ENCODE results near the gene ZNF276. TPM values are rescaled to one million over a fixed set of nuclear protein-coding genes. Genes with fewer than 3 reads are reported as not detected.
"Not testable (repeated sequence)": the region's sequence is repeated elsewhere in the genome, so short reads cannot be mapped to it uniquely, and the experiment has no call there.

The ZNF276 gene, protein sequence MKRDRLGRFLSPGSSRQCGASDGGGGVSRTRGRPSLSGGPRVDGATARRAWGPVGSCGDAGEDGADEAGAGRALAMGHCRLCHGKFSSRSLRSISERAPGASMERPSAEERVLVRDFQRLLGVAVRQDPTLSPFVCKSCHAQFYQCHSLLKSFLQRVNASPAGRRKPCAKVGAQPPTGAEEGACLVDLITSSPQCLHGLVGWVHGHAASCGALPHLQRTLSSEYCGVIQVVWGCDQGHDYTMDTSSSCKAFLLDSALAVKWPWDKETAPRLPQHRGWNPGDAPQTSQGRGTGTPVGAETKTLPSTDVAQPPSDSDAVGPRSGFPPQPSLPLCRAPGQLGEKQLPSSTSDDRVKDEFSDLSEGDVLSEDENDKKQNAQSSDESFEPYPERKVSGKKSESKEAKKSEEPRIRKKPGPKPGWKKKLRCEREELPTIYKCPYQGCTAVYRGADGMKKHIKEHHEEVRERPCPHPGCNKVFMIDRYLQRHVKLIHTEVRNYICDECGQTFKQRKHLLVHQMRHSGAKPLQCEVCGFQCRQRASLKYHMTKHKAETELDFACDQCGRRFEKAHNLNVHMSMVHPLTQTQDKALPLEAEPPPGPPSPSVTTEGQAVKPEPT
- total RNA-seq: 100 to 1,000 TPM; 103 to 104 TPM
- 173 to 370 reads per million in 2 donors for total RNA-seq

DNA sequence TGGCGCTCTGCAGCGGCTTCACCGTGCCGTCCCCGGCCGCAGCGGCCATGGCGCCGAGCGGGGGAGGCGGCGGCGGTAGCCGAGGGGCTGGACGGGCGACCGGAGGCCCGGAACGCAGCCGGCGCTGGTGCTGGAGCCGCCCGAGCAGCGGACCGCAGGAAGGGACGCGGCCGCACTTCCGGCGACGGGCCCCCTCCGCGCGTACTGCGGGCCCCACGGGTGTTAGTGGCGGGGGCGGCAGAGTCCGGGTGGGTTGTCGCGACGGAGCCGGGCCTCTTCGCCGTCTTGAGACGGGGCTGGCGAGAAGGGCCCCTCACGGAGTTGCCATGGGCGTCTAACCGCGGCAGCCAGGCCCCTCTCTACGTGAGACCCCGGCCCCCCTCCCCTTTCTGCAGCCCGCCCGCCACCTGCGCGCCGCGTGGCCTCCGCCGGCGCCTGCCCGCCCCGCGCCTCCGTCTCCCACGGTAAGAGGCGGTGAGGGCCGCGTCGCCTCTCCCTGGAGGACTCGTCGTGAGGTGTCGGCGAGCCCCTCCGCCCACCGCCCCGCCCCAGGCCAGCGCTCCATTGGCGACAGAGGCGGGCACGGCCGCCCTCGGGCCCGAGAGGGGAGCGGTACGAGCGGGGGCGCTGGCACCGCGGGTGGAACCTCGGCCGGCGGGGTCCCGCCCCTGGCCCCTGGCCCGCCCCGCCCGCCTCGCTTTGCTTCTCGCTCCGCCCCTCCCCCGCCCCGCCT is at the start of gene ZNF276, which contains the start of gene VPS9D1:
ZNF276 (plus strand) TSS at position 725 of the 733 bp plus-strand sequence. CDS start 104 bp downstream, outside the sequence.
VPS9D1 (minus strand) TSS at position 86 of the 733 bp plus-strand sequence; CDS start at position 49, 37 bp downstream.
- Mint-ChIP-seq H3K27me3 (no peaks in the 10 kb centered on the region), H3K36me3 (ENCODE audit: low read depth) (peaks cover 7% of the 10 kb centered on the region), H3K4me3 (peak within 1 kb of the TSS; percentile 98), H3K4me1 (peaks cover 22% of the 10 kb centered on the region), H3K27ac (peak within 1 kb of the TSS; percentile 97)
- ATAC-seq (peak; percentile 49), DNase-seq (peak; percentile 66 to 82 (median 77))
- no peaks in the 10 kb centered on the region for H3K9me3 ChIP-seq (ENCODE audit: control insufficient read depth, low read length, poor library complexity, severe bottlenecking)

DNA sequence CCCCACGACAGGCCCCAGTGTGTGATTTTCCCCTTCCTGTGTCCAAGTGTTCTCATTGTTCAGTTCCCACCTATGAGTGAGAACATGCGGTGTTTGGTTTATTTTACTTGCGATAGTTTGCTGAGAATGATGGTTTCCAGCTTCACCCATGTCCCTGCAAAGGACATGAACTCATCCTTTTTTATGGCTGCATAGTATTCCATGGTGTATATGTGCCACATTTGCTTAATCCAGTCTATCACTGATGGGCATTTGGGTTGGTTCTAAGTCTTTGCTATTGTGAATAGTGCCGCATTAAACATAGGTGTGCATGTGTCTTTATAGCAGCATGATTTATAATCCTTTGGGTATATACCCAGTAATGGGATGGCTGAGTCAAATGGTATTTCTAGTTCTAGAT is 49.8 kb upstream of the ZNF276 start:
- H3K27me3 Mint-ChIP-seq; H3K4me3 Mint-ChIP-seq; H3K4me1 Mint-ChIP-seq; H3K27ac Mint-ChIP-seq; ATAC-seq; H3K36me3 Mint-ChIP-seq (ENCODE audit: low read depth); DNase-seq; H3K9me3 ChIP-seq (ENCODE audit: control insufficient read depth, low read length, poor library complexity, severe bottlenecking): not testable (repeated sequence)

DNA sequence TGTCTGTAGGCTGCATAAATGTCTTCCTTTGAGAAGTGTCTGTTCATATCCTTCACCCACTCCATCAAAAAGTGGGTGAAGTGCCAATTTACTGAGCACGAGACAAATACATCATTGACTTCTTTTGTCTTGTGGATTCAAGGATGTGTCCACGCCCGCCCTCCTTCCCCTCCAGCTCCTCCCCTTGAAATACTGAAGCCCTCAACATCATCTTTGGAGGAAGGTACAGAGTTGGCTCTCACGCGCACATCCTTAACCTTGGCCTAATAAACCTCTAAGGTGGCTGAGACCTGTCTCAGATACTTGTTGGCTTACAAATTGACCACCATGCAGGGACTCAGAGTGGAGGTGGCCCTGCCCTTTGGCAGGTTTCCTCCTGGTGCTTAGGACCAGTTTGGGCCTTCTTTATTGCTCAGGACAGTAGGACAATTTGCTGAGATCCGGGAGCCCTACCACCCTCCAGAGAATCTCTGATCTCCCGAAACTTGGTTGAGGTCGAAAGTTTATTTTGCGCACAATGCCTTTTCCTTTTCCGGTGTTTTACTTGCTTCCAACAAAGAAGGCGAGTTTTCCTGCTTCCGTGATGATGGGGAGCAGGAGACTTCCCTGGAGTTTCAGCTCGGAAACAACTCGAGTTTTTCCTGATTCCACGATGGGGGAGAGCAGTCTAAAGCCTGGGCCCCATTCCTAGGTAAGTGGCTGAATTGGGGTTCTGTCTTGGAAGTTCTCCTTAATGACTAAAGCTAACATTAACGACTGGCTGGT is 49.0 kb upstream of the ZNF276 start:
- DNase-seq (no peak), ATAC-seq (no peak)
- no peaks in the 10 kb centered on the region for H3K4me1 Mint-ChIP-seq
- no peak overlapping the region for H3K27ac Mint-ChIP-seq
- H3K9me3 ChIP-seq (ENCODE audit: control insufficient read depth, low read length, poor library complexity, severe bottlenecking): no peaks in the 10 kb centered on the region
- H3K36me3 Mint-ChIP-seq (ENCODE audit: low read depth): no peaks in the 10 kb centered on the region
- no peaks in the 10 kb centered on the region for H3K27me3 Mint-ChIP-seq
- H3K4me3 Mint-ChIP-seq: no peak overlapping the region

DNA sequence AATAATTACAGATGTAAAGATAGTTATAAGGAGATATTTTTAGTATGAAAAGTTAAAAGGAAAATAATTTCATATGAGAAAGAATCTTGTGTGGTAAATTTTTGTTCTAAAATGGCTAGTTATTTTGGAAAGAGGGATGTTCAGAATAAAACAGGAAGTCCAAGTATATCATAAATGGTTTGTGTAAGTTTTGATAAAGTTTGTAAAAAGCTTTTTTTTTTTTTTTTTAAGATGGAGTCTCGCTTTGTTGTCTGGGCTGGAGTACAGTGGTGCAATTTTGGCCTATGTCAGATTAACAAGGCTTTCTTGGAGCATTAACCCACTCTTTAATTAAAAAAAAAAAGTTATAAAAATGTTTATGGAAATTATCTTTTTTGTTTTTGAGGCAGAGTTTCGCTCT is 43.1 kb upstream of the ZNF276 start:
- H3K4me1 Mint-ChIP-seq: no peaks in the 10 kb centered on the region
- H3K36me3 Mint-ChIP-seq (ENCODE audit: low read depth): no peaks in the 10 kb centered on the region
- H3K9me3 ChIP-seq (ENCODE audit: control insufficient read depth, low read length, poor library complexity, severe bottlenecking): no peaks in the 10 kb centered on the region
- DNase-seq: no peak
- ATAC-seq: no peak
- H3K27me3 Mint-ChIP-seq: no peaks in the 10 kb centered on the region
- no peak overlapping the region for H3K27ac Mint-ChIP-seq
- no peak overlapping the region for H3K4me3 Mint-ChIP-seq

DNA sequence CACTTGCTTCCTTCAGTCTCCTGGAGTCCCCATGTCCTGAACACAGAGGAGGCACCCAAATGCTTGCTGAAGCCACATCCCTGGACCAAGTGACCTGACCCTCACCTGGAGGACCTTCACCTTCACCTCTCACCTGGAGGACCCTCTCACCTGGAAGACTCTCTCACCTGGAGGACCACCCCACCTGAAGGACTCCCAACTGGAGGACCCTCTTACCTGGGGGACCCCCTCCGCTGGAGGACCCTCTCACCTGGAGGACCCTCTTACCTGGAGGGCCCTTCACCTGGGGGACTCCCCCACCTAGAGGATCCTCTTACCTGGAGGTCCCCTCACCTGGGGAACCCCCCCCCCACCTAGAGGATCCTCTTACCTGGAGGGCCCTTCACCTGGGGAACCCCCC is 35.4 kb upstream of the ZNF276 start:
- no peak for DNase-seq
- peaks cover 9% of the 10 kb centered on the region for H3K4me1 Mint-ChIP-seq
- H3K27me3 Mint-ChIP-seq: no peaks in the 10 kb centered on the region
- peak overlapping the region; percentile 96 for H3K4me3 Mint-ChIP-seq
- no peak for ATAC-seq
- peak overlapping the region; percentile 78 for H3K27ac Mint-ChIP-seq
- no peaks in the 10 kb centered on the region for H3K36me3 Mint-ChIP-seq (ENCODE audit: low read depth)
- H3K9me3 ChIP-seq (ENCODE audit: control insufficient read depth, low read length, poor library complexity, severe bottlenecking): no peaks in the 10 kb centered on the region

DNA sequence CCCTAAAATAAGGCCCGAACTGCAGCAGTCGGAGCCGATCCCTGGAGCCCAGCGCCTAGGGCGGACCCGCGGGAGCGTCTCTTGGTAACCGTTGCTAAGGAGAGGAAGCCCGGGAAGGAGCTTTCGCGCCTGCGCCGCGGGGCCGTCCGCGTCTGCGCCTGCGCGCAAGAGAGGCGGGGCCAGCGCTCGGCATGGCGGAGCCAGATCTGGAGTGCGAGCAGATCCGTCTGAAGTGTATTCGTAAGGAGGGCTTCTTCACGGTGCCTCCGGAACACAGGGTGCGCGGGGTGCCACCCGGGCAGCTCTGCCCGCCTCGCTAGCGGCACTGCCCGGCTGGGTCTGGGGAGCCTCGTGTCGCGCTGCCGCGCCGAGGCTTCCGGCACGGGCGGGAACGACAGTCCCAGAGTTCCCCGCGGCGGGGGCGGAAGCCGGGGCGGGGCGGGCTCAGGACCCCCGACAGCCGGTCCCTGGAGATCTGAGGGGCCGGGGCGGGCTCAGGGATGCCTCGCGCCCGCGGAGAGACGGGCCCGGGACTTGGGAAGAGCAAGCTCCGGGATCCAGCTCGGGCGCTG is 34.7 kb upstream of the ZNF276 start, which contains the start of gene CDK10:
CDK10 (plus strand) TSS at position 170 of the 572 bp plus-strand sequence; CDS start at position 192, 22 bp downstream.
- no peaks in the 10 kb centered on the region for H3K27me3 Mint-ChIP-seq
- peak; percentile 90 for ATAC-seq
- peak within 1 kb of the TSS; percentile 78 for H3K27ac Mint-ChIP-seq
- H3K9me3 ChIP-seq (ENCODE audit: control insufficient read depth, low read length, poor library complexity, severe bottlenecking): no peaks in the 10 kb centered on the region
- H3K4me3 Mint-ChIP-seq: peak within 1 kb of the TSS; percentile 96
- H3K4me1 Mint-ChIP-seq: peaks cover 9% of the 10 kb centered on the region
- peak; percentile 84 to 89 (median 87) for DNase-seq
- H3K36me3 Mint-ChIP-seq (ENCODE audit: low read depth): no peaks in the 10 kb centered on the region

DNA sequence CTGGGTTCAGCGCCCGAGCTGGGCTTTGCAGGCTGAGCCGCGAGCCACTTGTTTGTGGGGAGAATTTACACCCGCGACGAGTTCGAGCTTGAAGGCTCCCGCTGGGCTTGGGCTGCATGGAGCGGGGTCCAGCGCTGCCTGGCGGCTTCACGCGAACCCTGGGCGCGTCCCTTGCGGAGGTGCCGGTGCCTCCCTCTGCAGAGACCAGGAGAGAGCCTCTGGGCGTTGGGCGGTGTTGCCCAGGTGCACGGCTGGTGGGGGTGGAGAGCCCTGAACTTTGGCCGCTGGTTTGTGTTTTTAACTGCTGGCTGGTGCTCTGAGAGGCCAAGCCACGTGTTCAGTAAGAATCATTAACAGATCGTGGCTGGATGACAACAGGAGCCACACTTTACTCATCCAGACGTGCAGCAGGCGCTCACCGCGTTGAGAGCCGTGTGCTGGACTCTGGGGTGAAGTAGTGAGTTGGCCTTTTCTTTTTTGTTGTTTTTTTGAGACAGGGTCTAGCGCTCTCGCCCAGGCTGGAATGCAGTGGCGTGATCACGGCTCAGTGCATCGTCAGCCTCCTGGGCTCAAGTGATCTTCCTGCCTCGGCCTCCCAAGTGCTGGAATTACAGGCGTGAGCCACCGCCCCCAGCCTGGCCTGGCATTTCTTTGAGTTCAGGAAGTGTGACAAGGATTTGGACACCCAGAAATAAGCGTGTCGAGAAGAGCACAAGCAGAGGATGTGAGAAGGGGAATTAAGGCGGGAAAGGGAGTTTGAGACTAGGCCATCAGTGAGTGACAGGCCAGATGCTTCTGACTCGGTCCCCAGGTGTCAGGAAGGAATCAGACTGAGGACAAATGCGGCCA is 34.0 kb upstream of the ZNF276 start:
- peak; percentile 44 for ATAC-seq
- no peaks in the 10 kb centered on the region for H3K36me3 Mint-ChIP-seq (ENCODE audit: low read depth)
- no peaks in the 10 kb centered on the region for H3K9me3 ChIP-seq (ENCODE audit: control insufficient read depth, low read length, poor library complexity, severe bottlenecking)
- peak overlapping the region; percentile 78 for H3K27ac Mint-ChIP-seq
- H3K4me3 Mint-ChIP-seq: peak overlapping the region; percentile 96
- peaks cover 9% of the 10 kb centered on the region for H3K4me1 Mint-ChIP-seq
- DNase-seq: no peak
- no peaks in the 10 kb centered on the region for H3K27me3 Mint-ChIP-seq

DNA sequence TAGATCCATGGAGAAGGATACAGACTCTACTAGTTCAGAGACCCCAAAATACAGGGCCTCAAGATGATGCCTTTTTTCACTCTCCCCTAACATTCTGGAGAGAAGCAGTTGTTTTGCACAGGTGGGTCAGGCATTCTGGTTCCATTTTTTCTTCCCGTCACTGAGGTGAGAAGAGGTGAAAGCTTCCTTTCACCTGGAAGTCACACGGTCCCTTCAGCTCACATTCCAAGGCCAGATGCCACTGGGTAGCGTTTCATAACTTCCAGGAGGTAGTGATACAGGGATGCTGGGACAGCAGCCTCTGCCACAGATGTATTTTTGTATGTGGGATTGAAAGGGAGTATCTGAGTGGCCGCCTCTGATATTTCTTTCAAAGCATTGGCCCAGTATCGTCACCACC is 32.9 kb upstream of the ZNF276 start:
- Mint-ChIP-seq H3K27ac (no peak overlapping the region), H3K4me3 (no peak overlapping the region), H3K36me3 (ENCODE audit: low read depth) (no peaks in the 10 kb centered on the region), H3K4me1 (peaks cover 9% of the 10 kb centered on the region), H3K27me3 (no peaks in the 10 kb centered on the region)
- H3K9me3 ChIP-seq (ENCODE audit: control insufficient read depth, low read length, poor library complexity, severe bottlenecking): no peaks in the 10 kb centered on the region
- ATAC-seq (no peak), DNase-seq (no peak)

DNA sequence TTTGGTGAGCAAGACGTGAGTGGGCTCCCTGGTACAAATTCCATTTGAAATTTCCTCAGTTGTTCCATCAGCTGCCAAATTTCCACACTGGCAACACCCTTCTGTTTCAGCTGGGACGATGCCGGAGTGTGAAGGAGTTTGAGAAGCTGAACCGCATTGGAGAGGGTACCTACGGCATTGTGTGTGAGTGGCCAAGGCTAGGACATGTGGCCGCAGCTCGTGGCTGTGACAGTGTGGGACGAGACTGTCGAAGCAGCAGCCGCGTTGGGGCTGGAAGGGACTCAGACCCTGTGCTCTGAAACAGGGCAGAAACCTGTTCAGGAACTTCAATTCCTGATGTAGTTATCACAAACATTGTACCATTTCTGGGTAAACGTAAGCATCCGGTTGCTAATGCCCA is 32.2 kb upstream of the ZNF276 start:
- Mint-ChIP-seq H3K27ac (no peak overlapping the region), H3K4me3 (no peak overlapping the region)

DNA sequence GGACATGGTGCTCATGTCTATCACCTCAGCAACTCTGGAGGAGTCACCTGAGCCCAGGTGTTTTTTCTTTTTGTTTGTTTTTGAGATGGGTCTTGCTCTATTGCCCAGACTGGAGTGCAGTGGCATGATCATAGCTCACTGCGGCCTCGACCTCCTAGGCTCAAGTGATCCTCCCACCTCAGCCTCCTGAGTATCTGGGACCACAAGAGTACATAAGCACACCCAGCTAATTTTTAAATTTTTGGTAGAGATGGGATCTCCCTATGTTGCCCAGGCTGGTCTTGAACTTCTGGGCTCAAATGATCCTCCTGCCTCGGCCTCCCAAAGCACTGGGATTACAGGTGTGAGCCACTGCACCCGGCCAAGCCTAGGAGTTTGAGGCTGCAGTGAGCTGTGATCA is 31.7 kb upstream of the ZNF276 start:
- not testable (repeated sequence) for H3K36me3 Mint-ChIP-seq (ENCODE audit: low read depth); ATAC-seq; H3K4me1 Mint-ChIP-seq; H3K27me3 Mint-ChIP-seq; H3K4me3 Mint-ChIP-seq; H3K27ac Mint-ChIP-seq; DNase-seq; H3K9me3 ChIP-seq (ENCODE audit: control insufficient read depth, low read length, poor library complexity, severe bottlenecking)

More for the DNA sequence above, 32.2 kb upstream of the ZNF276 start:
- H3K9me3 ChIP-seq (ENCODE audit: control insufficient read depth, low read length, poor library complexity, severe bottlenecking): no peaks in the 10 kb centered on the region
- no peak for ATAC-seq
- H3K36me3 Mint-ChIP-seq (ENCODE audit: low read depth): no peaks in the 10 kb centered on the region
- peaks cover 9% of the 10 kb centered on the region for H3K4me1 Mint-ChIP-seq
- H3K27me3 Mint-ChIP-seq: no peaks in the 10 kb centered on the region
- DNase-seq: no peak

DNA sequence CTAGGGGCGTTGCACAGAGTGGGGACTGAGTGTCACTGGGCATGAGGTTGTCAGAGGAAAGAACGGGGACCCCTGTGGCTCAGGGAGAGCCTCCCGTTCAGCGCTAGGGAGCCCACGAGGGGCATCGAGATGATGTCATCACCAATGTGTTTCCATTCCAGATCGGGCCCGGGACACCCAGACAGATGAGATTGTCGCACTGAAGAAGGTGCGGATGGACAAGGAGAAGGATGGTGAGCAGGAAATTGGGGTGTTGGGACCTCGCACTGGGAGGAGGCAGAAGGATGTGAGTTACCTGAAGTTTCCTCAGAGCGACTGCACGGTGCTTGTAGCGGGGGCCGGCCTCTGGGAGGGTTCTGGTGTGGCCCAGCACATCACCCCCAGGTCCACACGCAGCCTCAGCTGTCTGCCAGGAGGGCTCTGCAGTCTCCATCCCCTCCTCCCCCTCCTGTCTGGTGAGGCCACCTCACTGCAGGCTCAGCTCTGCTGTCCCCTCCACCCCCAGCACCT is 30.9 kb upstream of the ZNF276 start:
- H3K4me1 Mint-ChIP-seq: peaks cover 11% of the 10 kb centered on the region
- H3K36me3 Mint-ChIP-seq (ENCODE audit: low read depth): no peaks in the 10 kb centered on the region
- peak overlapping the region; percentile 21 for H3K27ac Mint-ChIP-seq
- no peaks in the 10 kb centered on the region for H3K27me3 Mint-ChIP-seq
- no peak overlapping the region for H3K4me3 Mint-ChIP-seq
- no peaks in the 10 kb centered on the region for H3K9me3 ChIP-seq (ENCODE audit: control insufficient read depth, low read length, poor library complexity, severe bottlenecking)
- no peak for DNase-seq
- ATAC-seq: no peak

All from T-helper 17 cell (primary cell).